ENCODE data around the gene GTF2H2. TPM values are rescaled to one million over a fixed set of nuclear protein-coding genes. Genes with fewer than 3 reads are reported as not detected.
"Not testable (repeated sequence)": the region's sequence is repeated elsewhere in the genome, so short reads cannot be mapped to it uniquely, and the experiment has no call there.

Gene GTF2H2
- total RNA-seq, 1 experiment from 2014 or later = 98.5 TPM

DNA sequence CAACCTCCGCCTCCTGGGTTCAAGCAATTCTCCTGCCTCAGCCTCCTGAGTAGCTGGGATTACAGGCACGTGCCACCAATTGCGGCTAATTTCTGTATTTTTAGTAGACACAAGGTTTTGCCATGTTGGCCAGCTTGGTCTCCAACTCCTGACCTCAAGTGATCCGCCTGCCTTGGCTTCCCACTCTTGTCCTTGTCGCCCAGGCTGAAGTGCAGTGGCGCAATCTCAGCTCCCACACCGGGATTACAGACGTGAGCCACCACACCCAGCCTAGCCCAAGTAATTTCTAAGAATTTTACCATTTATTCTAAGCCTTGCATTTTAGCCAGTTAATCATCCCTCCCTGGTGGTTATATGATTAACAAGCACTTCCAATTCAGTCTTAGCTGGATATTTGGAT, 53.3 kb downstream of the GTF2H2 start:
- DNase-seq (ENCODE audit: extremely low read depth, low read depth) = no peak

GRCh38 chr5:71013575-71013974, 53.9 kb downstream of the GTF2H2 start:
- DNase-seq (ENCODE audit: extremely low read depth, low read depth) = no peak

- no peak for DNase-seq (ENCODE audit: extremely low read depth, low read depth)
Measured at GRCh38 chr5:71011194-71011792, 56.2 kb downstream of the GTF2H2 start.

DNA sequence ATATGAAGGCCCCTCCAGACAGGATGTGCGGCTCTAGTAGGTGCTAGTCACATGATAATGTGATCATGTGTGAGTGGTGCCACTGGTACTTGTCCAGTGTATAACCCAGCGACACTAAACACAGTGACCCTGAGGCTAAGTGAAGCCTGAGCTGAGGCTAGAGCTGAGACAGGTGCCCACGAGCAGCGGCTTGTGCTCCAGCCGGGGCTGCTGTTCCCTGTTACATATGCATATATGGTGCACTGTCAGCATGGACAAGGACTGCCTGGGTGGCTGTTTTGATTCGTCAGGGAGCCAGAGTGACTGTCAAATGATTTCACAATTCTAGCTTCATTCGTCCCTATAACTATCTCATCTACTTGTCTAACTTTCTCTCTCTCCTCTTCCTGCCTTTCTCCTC, 60.5 kb downstream of the GTF2H2 start:
- DNase-seq (ENCODE audit: extremely low read depth, low read depth) = not testable (repeated sequence)

Other genes with a start within 250 kb of the GTF2H2 start
- gene SERF1A, start 167.0 kb downstream of the GTF2H2 start, total RNA-seq (2014; rRNA removed; shearing (Covaris generic)) = 7.8 and 9.3 TPM in 2 replicates
- 85.3 and 92.2 TPM in 2 replicates for gene SMN1, start 142.6 kb downstream of the GTF2H2 start, total RNA-seq (2014; rRNA removed; shearing (Covaris generic))
- gene NAIP, start 42.3 kb downstream of the GTF2H2 start, total RNA-seq (2014; rRNA removed; shearing (Covaris generic)) = 6.1 and 8.5 TPM in 2 replicates